ENCODE measurements around the gene LMBR1.
"Not testable (repeated sequence)": the region's sequence is repeated elsewhere in the genome, so short reads cannot be mapped to it uniquely, and the experiment has no call there.

The LMBR1 gene

GRCh38 chr7:156843582-156843981 is 49.4 kb downstream of the LMBR1 start:
- DNase-seq: not testable (repeated sequence)

DNA sequence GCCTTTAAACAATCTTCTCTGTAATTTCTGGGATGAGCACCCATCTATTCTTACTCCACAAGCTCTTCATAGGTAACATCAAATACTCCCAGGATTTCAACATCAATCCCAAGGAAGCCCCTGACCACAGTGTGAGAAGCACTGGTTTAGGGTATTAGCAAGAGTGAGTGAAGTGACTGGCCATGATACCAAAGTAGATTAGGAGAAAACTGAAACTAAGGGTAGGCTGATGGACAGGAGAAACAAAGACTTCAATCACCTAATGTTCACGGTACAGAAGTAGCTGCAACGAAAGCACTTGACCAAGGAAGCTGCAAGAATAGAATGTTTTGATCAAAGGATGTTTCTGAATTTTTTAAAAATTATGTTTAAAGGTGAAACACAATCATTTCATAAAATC is 49.8 kb downstream of the LMBR1 start:
- DNase-seq: no peak

GRCh38 chr7:156842740-156843140 is 50.2 kb downstream of the LMBR1 start:
- no peak for DNase-seq

DNA sequence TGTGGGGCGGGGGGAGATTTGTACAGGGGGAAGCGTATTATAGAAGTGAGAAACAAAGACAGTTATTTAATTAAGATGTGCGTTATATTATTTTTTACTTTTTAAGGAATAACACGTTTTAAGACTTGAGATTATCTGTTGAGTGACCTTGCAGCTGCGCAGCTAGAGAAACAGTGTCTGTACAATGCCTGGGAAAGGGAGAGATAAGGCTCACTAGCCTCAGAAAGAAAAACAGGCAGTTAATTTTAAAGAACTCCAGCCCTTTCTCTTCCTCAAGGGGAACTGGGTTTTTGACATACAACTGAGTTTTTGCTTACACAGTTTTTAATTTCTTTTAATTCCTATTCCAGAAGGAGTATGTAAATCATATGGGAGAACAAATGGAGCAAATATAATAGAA is 50.7 kb downstream of the LMBR1 start:
- DNase-seq: no peak

DNA sequence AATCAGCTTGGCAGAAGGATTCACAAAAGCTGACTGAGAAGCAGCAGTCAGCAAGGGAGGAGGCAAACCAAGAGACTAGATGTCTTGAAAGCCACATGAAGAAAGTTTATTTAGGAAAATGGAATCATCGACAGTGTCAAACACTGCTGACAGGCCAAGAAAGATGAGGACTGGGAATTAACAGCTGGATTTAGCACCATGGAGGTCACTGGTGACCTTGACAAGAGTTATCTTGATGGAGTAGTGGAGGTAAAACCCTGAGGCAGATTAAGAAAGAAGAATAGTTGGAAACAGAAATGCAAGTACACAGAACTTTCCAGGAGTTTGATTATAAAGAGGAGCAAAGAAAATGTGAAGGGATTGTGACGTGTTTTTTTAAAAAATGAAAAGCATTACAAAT is 51.5 kb downstream of the LMBR1 start:
- no peak for DNase-seq

- DNase-seq: no peak
These were observed 52.8 kb downstream of the LMBR1 start for GRCh38 chr7:156840134-156840533.

GRCh38 chr7:156836443-156836842 is 56.5 kb downstream of the LMBR1 start:
- no peak for DNase-seq

DNA sequence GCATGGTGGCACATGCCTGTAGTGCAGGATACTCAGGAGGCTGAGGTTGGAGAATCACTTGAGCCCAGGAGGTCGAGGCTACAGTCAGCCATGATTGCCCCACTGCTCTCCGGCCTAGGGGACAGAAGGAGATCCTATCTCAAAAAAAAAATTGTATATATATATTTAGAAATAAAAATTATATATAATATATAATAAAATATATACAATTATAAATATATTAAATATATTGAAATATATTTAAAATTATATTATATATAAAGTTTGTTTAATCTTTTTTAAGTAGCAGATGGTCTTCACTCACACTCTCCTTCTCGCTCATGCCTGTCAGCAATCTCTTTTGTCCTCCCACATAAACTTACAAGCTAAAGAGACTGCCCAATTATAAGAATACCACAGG is 58.5 kb downstream of the LMBR1 start:
- no peak for DNase-seq

GRCh38 chr7:156833312-156833711 is 59.7 kb downstream of the LMBR1 start:
- DNase-seq: no peak

- DNase-seq: no peak
These were observed 60.6 kb downstream of the LMBR1 start for GRCh38 chr7:156832195-156832877.

DNA sequence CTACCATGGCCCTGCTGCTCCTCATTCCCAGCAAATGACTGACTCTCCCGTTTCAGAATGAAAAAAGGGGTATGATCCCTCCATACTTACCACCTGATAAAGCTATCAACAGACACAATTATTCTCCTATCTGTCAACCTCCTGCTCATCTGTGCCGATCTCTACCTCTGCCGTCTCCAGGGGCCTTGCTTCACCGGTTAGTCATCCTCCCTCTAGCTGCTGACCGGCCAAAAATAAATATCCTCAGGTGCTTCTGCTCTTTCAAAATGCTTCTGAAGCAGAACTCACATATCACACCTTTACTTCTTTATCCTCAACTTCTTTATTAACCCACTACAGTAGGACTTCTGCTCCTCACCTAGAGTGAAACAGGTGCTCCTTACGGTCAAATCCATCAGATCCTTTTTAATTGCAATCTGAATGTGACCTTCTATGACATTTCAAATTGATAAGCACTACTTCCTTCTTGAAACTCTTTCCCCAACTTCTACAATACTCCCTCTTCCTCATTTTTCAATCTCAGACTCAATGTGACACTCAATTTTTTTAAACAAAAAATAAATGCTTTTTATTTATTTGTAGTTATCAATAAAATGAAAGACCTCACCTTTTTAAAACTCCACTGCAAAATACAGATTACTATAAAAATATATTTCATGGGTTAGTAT is 63.2 kb downstream of the LMBR1 start:
- DNase-seq: no peak

GRCh38 chr7:156827587-156828203 is 65.3 kb downstream of the LMBR1 start:
- no peak for DNase-seq

DNA sequence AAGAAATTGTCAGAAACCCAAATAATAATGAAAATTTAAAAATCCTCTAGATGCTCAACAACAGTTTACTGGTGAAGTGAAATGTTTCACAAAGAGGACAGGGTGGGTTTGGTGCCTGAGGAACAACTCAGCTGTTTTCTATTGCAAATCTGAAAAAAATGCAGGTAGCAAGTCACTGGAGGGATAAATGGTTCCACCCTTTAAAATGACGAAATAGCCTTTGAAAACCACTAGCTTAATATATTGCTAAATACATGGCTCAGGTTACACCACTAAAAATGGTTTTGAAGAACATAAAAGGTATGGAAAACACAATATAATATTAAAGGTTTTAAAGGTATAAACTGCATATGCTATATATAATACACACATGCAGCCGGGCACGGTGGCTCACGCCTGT is 69.5 kb downstream of the LMBR1 start:
- DNase-seq: no peak

DNA sequence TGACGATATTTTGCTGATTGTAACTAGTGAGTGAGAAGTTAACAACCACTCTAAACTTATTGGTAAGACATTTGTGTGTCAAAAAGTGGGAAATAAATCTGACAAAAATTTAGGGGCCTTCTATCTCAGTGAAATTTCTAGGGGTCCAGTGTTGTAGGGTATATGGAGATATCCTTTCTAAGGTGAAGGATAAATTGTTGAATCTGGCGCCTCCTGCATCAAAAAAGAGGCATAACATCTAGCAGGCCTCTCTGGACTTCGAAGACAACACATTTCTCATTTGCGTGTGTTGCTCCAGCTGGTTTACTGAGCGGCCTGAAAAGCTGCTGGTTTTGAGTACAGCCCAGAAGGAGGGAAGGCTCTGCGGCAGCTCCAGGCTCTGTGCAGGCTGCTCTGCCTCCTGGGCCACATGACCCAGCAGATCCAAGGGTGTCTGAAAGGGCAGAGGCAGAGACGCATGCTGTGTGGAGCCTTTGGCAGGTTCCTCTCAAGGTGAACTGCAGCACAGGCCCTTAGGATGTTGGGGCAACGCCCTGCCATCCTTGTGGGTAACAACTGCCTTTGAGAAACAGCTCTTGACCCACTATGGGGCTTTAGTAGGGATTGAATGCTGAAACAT is 72.4 kb downstream of the LMBR1 start:
- peak in 1 of 2 experiments; percentile 4 for DNase-seq

- DNase-seq: no peak
These were observed 73.2 kb downstream of the LMBR1 start for GRCh38 chr7:156819733-156820295.

DNA sequence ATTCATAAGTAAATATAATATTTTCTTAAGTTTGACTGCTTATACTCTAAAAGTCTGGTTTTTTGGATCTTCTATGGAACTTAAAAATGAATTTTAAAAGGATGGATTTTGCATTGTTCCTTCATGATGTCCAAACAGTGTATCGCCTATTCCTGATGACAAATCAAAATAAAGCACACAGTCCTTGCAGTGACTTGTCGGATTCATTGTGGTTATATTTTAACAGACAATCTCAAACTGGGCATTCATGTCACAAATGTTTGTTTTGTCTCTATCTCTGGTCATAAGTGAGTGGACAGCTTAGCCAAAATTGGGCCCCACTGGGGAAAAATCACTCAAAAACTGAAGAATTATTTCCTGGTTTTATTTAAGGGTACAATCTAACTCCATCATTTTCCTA is 74.8 kb downstream of the LMBR1 start:
- DNase-seq: no peak

- no peak for DNase-seq
These were observed 75.9 kb downstream of the LMBR1 start for GRCh38 chr7:156816943-156817572.

GRCh38 chr7:156811706-156812105 is 81.3 kb downstream of the LMBR1 start:
- no peak for DNase-seq

DNA sequence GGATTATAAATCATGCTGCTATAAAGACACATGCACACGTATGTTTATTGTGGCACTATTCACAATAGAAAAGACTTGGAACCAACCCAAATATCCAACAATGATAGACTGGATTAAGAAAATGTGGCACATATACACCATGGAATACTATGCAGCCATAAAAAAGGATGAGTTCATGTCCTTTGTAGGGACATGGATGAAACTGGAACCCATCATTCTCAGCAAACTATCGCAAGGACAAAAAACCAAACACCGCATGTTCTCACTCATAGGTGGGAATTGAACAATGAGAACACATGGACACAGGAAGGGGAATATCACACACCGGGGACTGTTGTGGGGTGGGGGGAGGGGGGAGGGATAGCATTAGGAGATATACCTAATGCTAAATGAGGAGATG is 89.3 kb downstream of the LMBR1 start:
- not testable (repeated sequence) for DNase-seq

DNA sequence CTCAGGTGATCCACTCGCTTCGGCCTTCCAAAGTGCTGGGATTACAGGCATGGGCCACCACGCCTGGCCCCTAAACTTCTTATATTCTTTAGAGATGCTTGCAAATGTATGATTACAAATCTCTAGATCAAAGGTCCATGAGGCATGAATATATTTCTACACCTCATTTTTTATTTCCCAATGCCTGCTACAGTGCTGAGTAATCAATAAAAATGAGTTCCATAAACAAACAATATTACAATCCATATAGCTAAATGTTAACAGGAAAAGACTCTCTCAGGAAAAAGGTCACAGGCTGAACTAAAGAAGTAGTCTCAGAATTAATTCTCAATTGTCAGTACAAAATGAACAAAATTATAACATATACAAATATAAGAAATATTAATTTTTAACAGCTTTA is 90.8 kb downstream of the LMBR1 start:
- DNase-seq: no peak

DNA sequence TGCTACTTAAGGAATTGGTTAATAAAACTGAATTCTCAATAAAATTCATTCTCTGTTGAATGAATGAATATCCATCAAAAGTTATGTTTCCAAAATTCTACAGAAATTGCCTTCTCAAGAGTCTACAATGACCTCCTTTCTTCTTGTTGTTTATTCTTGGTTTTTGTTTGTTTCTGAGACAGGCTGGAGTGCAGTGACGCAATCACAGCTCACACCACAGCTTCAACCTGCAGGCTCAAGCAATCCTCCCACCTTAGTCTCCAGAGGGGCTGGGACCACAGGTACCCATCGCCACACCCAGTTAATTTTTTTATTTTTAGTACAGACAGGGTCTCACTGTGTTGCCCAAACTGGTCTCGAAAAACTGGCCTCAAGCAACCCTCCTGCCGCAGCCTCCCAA is 97.6 kb downstream of the LMBR1 start:
- no peak for DNase-seq

DNA sequence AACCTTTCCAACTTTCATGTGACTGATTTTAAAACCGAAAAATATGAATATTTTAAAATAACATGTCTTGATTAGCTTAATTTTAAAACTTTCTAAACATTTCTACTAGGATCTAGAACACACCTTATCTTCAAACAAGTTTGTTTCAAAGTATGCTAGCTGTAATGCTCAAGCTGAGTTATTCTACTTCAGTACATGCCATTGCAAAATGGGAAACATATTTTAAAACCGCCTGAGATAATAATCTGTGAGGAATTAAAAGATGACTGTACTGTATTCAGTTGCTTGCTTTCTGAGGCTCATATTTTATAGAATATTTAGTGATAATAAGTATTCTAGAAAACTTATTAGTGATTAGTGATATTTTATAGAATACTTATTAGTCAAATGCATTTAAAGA is 99.6 kb downstream of the LMBR1 start:
- DNase-seq: no peak

DNA sequence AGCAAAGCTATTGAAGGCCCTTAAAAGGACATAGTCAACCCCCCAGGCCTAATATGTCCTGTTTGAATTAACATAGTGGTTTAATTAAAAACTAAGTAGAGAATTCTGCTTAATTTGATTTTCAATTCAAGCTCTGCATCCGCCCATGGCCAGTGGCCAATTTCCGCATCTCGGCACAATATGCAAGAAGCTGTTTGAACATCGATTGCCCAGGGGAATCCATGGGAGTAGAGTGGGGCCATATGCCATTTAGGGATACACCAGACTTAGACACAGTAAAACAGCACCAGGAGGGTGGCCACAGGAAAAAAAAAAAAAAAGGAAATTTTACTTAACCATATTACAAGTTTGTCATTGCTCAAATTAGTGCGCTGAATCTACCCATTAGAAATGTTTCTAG is 100.4 kb downstream of the LMBR1 start:
- no peak for DNase-seq
